Breast epithelium (tissue), 4 donors: ENCODE results near the gene MYEOV. TPM values are rescaled to one million over a fixed set of nuclear protein-coding genes. Genes with fewer than 3 reads are reported as not detected.

Experiments
- DNase-seq, 2 donors: peaks; one replicate each; pipeline ENCODE4 v3.0.0-alpha.2; 2019; ENCODE audit warnings: low spot score in 2 of 2
- H3K27ac ChIP-seq, 2 donors: fragments of 200-600 bp; sonication (generic) in 1 of 2; one replicate each; pipeline ENCODE4 v1.5.1; 2016 to 2019; ENCODE audit warnings: mild to moderate bottlenecking in 1 of 2
- H3K27me3 ChIP-seq, 2 donors: fragments of 200-600 bp; sonication (generic) in 1 of 2; one replicate each; pipeline versions ENCODE4 v1.5.1 to v1.6.0; 2017 to 2019; ENCODE audit warnings: control low read depth in 1 of 2, mild to moderate bottlenecking in 1 of 2
- H3K36me3 ChIP-seq: fragments of 200-600 bp; one replicate; pipeline ENCODE4 v1.5.1; 2019
- H3K4me1 ChIP-seq, 2 donors: fragments of 200-600 bp; sonication (generic); one replicate each; pipeline ENCODE4 v1.5.1; 2016 to 2019; ENCODE audit warnings: control low read depth in 1 of 2
- H3K4me3 ChIP-seq, 3 donors: fragments of 200-600 bp; sonication (generic); 1 replicate in 2 of 3; 2 replicates in 1 of 3; pipeline ENCODE4 v1.5.1; 2016 to 2019; ENCODE audit warnings: mild to moderate bottlenecking in 3 of 3, moderate library complexity in 2 of 3
- H3K9me3 ChIP-seq, 2 donors: fragments of 200-600 bp; sonication (generic) in 1 of 2; one replicate each; pipeline ENCODE4 v1.5.1; 2016 to 2019; ENCODE audit warnings: control low read depth in 1 of 2
- POLR2A ChIP-seq: fragments of 450-650 bp; IDR thresholded peaks from one replicate; pipeline ENCODE4 v1.6.1; 2016; ENCODE audit warnings: antibody characterized with exemption, mild to moderate bottlenecking, moderate library complexity
- POLR2AphosphoS5 ChIP-seq, 3 donors: sonication (generic); formaldehyde crosslinking; IDR thresholded peaks; one replicate each; pipeline ENCODE4 v1.6.1; 2017; ENCODE audit warnings: antibody characterized with exemption in 3 of 3
- intact Hi-C: fragments of 100-400 bp; cut with DNase I; formaldehyde crosslinking; loops from one replicate; pipeline ENCODE4 v1.15.1; 2023; ENCODE audit warnings: low total_unique reads
- total RNA-seq, 3 donors: library from RNA; depleted of rRNA; stranded (reverse); fragments of >200 nt; gene quantifications; one replicate each; pipeline ENCODE4 v1.1.0, GENCODE V29; 2016
- TF ChIP-seq, protein P1 (sequence below), 3 donors: fragments of 450-650 bp; IDR thresholded peaks; one replicate each; pipeline ENCODE4 v1.5.1; 2016 to 2017; ENCODE audit warnings: antibody characterized with exemption in 3 of 3, mild to moderate bottlenecking in 3 of 3, moderate library complexity in 3 of 3

The MYEOV gene
- total RNA-seq, 3 donors from 2014 or later = 2.8 to 22.0 (median 18.7) TPM

DNA sequence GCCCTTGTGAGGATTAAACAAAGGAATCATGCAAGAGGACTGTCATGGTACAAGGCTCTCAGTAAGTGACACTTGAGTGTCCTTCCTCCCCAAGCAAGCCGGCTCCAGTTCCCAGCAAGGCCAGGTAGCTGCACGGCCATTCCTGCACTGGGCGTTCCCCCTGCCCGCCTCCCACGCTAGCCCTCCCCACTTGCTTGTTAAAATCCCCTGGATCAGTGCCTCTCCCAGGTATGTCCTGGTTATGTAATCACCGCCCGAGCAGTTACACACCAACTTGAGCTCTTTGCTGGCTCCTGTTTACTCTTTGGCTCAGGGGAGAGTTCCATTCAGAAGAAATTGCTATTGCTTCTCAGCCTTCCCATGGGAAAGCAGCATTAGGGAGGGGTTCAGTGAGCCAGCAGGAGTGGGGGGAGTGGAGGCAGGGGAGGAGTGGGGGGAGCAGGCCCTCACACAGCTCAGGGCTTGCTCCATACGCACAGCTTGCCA is 19.4 kb upstream of the MYEOV start:
- H3K36me3 ChIP-seq = no peaks in the 10 kb centered on the region
- H3K4me3 ChIP-seq = no peak overlapping the region
- no peak for TF ChIP-seq POLR2A
- peak in 2 of 3 donors; percentile 48 to 63 for TF ChIP-seq POLR2AphosphoS5 (IDR thresholded peaks at IDR 0.05)
- no peaks in the 10 kb centered on the region for H3K27me3 ChIP-seq
- intact Hi-C loops = no loop called here
- DNase-seq = peak; percentile 91 to 94
- H3K27ac ChIP-seq = peak overlapping the region; percentile 80 to 83
- H3K9me3 ChIP-seq = no peaks in the 10 kb centered on the region
- H3K4me1 ChIP-seq = peaks cover 0 to 13% of the 10 kb centered on the region in 2 donors

DNA sequence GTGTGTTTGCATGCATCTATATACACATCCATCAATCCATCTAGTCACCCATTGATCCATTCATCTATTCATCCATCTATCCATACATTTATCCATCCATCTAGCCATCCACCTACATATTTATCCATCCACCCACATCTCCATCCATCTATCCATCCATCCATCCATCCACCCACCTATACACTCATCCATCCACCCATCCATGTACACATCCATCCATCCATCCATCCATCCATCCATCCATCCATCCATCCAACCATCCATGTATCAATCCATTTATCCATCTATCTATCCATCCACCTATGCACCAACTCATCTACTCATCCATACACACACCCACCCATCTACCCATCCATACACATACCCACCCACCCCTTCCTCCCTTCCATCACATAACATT is 18.8 kb upstream of the MYEOV start:
- no peak overlapping the region for H3K4me3 ChIP-seq
- no peaks in the 10 kb centered on the region for H3K27me3 ChIP-seq
- DNase-seq = no peak
- no peaks in the 10 kb centered on the region for H3K36me3 ChIP-seq
- no peaks in the 10 kb centered on the region for H3K9me3 ChIP-seq
- peak overlapping the region; percentile 80 to 83 for H3K27ac ChIP-seq
- no peak for TF ChIP-seq POLR2A
- TF ChIP-seq, protein P1, sequence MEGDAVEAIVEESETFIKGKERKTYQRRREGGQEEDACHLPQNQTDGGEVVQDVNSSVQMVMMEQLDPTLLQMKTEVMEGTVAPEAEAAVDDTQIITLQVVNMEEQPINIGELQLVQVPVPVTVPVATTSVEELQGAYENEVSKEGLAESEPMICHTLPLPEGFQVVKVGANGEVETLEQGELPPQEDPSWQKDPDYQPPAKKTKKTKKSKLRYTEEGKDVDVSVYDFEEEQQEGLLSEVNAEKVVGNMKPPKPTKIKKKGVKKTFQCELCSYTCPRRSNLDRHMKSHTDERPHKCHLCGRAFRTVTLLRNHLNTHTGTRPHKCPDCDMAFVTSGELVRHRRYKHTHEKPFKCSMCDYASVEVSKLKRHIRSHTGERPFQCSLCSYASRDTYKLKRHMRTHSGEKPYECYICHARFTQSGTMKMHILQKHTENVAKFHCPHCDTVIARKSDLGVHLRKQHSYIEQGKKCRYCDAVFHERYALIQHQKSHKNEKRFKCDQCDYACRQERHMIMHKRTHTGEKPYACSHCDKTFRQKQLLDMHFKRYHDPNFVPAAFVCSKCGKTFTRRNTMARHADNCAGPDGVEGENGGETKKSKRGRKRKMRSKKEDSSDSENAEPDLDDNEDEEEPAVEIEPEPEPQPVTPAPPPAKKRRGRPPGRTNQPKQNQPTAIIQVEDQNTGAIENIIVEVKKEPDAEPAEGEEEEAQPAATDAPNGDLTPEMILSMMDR (IDR thresholded peaks at IDR 0.05) = no peak
- no peak for TF ChIP-seq POLR2AphosphoS5 (IDR thresholded peaks at IDR 0.05)
- H3K4me1 ChIP-seq = peaks cover 0 to 13% of the 10 kb centered on the region in 2 donors
- intact Hi-C loops = no loop called here

DNA sequence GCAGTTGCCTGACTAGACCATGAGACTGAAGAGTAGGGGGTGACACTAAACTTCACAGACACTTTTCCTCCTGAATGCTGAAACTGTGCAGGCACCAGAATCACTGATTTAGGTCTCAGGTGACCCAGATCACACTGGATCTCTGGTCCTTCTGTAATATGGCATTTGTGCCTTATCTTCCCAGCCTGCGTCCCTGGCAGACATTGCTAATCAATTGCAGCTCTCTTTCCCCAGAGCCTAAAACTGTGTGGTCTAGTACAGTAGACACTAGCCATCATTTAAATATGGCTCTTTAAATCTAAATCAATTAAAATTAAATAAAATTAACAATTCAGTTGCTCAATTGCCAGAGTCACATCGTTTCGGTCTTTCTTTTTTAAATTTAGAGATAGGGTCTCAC is 17.8 kb upstream of the MYEOV start:
- no peak for DNase-seq
- TF ChIP-seq POLR2A (no peak), POLR2AphosphoS5 (IDR thresholded peaks at IDR 0.05) (no peak)
- TF ChIP-seq, protein P1 (IDR thresholded peaks at IDR 0.05) = no peak
- Histone ChIP-seq H3K4me1 (peaks cover 0 to 13% of the 10 kb centered on the region in 2 donors), H3K9me3 (no peaks in the 10 kb centered on the region), H3K4me3 (no peak overlapping the region), H3K27me3 (no peaks in the 10 kb centered on the region), H3K27ac (no peak overlapping the region), H3K36me3 (no peaks in the 10 kb centered on the region)
- intact Hi-C loops = no loop called here

GRCh38 chr11:69277074-69277809 is 16.7 kb upstream of the MYEOV start:
- TF ChIP-seq POLR2A = no peak
- TF ChIP-seq POLR2AphosphoS5 (IDR thresholded peaks at IDR 0.05) = no peak
- TF ChIP-seq, protein P1 (IDR thresholded peaks at IDR 0.05) = no peak
- Histone ChIP-seq H3K27ac (peak overlapping the region in 1 of 2 donors; percentile 62), H3K27me3 (no peaks in the 10 kb centered on the region), H3K9me3 (no peaks in the 10 kb centered on the region), H3K4me1 (peaks cover 0 to 13% of the 10 kb centered on the region in 2 donors), H3K4me3 (no peak overlapping the region), H3K36me3 (no peaks in the 10 kb centered on the region)
- intact Hi-C loops = no loop called here
- no peak for DNase-seq

- intact Hi-C loops = no loop called here
- TF ChIP-seq POLR2A (no peak), POLR2AphosphoS5 (IDR thresholded peaks at IDR 0.05) (no peak)
- TF ChIP-seq, protein P1 (IDR thresholded peaks at IDR 0.05) = no peak
- Histone ChIP-seq H3K27ac (peak overlapping the region; percentile 57 to 62), H3K4me1 (peaks cover 0 to 13% of the 10 kb centered on the region in 2 donors), H3K4me3 (no peak overlapping the region), H3K27me3 (no peaks in the 10 kb centered on the region), H3K9me3 (no peaks in the 10 kb centered on the region), H3K36me3 (no peaks in the 10 kb centered on the region)
- DNase-seq = no peak
Observed at GRCh38 chr11:69278091-69278867, 15.7 kb upstream of the MYEOV start.
